Activated T-cell treated with anti-CD3 and anti-CD28 coated beads, Interleukin-2, amount 50 U/mL, for 72 hours (primary cell): ENCODE results near the gene ARSI. TPM values are rescaled to one million over a fixed set of nuclear protein-coding genes. Genes with fewer than 3 reads are reported as not detected.

Experiments
- ATAC-seq, 2 donors: fragments of 150-1000 bp; cut with Tn5 transposase; replicated peaks in 1 of 2; 2 replicates each; pipeline ENCODE4 v1.10.0; 2021; ENCODE audit warnings: moderate library complexity in 2 of 2, mild to moderate bottlenecking in 1 of 2
- DNase-seq, 2 donors: peaks; one replicate each; pipeline ENCODE4 v3.0.0; 2021 to 2022; ENCODE audit warnings: mixed read lengths in 1 of 2
- H3K27ac Mint-ChIP-seq: one replicate; pipeline ENCODE4 v1.8.0; 2022; ENCODE audit warnings: mild to moderate bottlenecking, moderate library complexity, mixed read lengths
- H3K27me3 Mint-ChIP-seq: one replicate; pipeline ENCODE4 v1.8.0; 2022; ENCODE audit warnings: low read depth, mixed read lengths
- H3K36me3 Mint-ChIP-seq, 2 donors: one replicate each; pipeline ENCODE4 v1.8.0; 2022; ENCODE audit warnings: mixed read lengths in 2 of 2, mild to moderate bottlenecking in 1 of 2; ENCODE audit not compliant: insufficient read depth in 2 of 2
- H3K4me1 Mint-ChIP-seq: one replicate; pipeline ENCODE4 v1.8.0; 2022; ENCODE audit warnings: low read depth, mixed read lengths
- H3K4me3 Mint-ChIP-seq, 2 donors: one replicate each; pipeline ENCODE4 v1.8.0; 2022; ENCODE audit warnings: mild to moderate bottlenecking in 2 of 2, mixed read lengths in 2 of 2, moderate library complexity in 2 of 2
- H3K9me3 Mint-ChIP-seq, 2 donors: one replicate each; pipeline ENCODE4 v1.8.0; 2022; ENCODE audit warnings: mixed read lengths in 2 of 2
- total RNA-seq, 2 donors: library from RNA; stranded (reverse); gene quantifications; one replicate each; pipeline ENCODE4 v1.2.3, GENCODE V29; 2022

ARSI gene
- total RNA-seq, 2 donors from 2014 or later = not detected

DNA sequence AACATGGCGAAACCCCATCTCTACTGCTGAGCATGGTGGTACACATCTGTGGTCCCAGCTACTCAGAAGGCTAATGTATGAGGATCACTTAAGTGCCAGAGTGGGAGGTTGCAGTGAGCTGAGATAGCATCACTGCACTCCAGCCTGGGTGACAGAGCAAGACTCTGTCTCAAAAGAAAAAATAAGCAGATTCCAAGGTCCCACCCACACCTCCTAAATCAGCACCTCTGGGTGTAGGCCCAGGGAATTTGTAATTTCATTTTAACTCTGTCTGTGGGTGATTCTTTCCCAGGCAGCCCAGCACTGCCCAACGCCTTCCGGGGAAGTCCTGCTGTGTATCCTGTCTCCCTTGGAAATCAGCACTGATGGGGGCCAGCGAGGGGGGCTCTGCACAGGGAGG lies 25.7 kb downstream of the ARSI start:
- peaks cover 9% of the 10 kb centered on the region for H3K27me3 Mint-ChIP-seq
- H3K4me3 Mint-ChIP-seq = no peak overlapping the region
- DNase-seq (no peak), ATAC-seq (no peak)
- H3K4me1 Mint-ChIP-seq = no peaks in the 10 kb centered on the region
- H3K9me3 Mint-ChIP-seq = no peaks in the 10 kb centered on the region
- H3K27ac Mint-ChIP-seq = no peak overlapping the region
- no peaks in the 10 kb centered on the region for H3K36me3 Mint-ChIP-seq

DNA sequence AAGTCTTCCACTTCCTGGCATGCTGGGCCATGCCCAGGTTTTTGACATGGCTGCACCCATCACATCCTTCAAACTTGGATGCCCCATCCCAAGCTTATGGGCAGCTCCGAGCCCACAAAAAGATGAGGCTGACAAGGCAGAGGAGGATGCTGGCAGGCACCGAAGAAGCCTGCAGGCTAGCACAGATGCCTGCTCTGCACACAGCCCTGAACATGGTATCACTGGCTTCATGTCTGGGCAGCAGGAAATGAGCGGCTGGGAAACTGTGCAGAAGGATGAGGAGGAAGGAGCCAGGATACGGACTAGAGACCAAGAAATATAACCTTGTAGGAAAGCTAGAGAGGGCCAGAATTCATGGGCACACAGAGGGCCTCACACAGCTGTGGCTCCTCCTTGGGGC lies 27.9 kb downstream of the ARSI start:
- Mint-ChIP-seq H3K4me3 (no peak overlapping the region), H3K9me3 (no peaks in the 10 kb centered on the region), H3K4me1 (no peaks in the 10 kb centered on the region), H3K27ac (no peak overlapping the region), H3K36me3 (no peaks in the 10 kb centered on the region), H3K27me3 (no peaks in the 10 kb centered on the region)
- ATAC-seq = no peak
- no peak for DNase-seq

DNA sequence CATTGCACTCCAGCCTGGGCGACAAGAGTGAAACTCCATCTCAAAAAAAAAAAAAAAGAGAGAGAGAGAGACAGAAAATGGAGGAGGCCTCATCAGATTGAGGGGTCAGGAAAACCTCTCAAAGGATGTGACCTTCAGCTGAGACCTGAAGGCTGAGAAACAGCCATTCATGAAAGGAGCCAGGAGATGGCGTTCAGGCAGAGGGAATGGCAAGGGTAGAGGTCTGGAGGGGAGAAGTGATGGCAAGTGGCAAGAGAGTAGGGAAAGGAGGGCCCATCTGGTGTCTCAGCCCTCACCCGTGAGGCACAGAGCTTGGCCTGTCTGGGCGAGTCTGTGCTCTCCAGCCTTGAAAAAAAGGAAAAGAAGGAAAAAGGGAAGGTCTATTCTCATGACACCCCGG lies 30.2 kb downstream of the ARSI start:
- DNase-seq = no peak
- H3K4me1 Mint-ChIP-seq = no peaks in the 10 kb centered on the region
- H3K9me3 Mint-ChIP-seq = no peaks in the 10 kb centered on the region
- H3K4me3 Mint-ChIP-seq = no peak overlapping the region
- H3K36me3 Mint-ChIP-seq = no peaks in the 10 kb centered on the region
- H3K27ac Mint-ChIP-seq = no peak overlapping the region
- ATAC-seq = peak in 1 of 2 donors; percentile 32
- no peaks in the 10 kb centered on the region for H3K27me3 Mint-ChIP-seq

DNA sequence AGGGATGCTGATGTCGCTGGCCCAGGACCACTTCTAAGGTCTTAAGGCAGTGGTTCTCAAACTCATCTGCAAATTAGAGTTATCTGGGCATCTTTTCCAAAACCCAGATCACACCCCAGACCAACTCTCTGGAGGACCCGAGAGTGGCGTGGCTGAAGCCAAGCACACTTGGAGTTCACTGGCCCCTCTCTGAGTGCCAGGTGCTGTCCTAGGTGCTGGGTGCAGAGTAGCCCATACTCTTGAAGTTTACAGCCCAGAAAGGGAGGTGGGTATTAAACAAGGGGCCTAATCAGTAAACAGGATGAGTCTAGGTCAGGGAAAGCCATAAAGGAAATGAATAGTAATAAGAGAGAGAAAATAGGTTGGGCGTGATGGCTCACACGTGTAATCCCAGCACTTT lies 30.8 kb downstream of the ARSI start:
- Mint-ChIP-seq H3K4me1 (no peaks in the 10 kb centered on the region), H3K4me3 (no peak overlapping the region), H3K27ac (no peak overlapping the region), H3K9me3 (no peaks in the 10 kb centered on the region), H3K27me3 (no peaks in the 10 kb centered on the region), H3K36me3 (no peaks in the 10 kb centered on the region)
- ATAC-seq (no peak), DNase-seq (no peak)

GRCh38 chr5:150271296-150271692 lies 31.4 kb downstream of the ARSI start:
- Mint-ChIP-seq H3K9me3 (no peaks in the 10 kb centered on the region), H3K27ac (no peak overlapping the region), H3K27me3 (no peaks in the 10 kb centered on the region), H3K4me3 (no peak overlapping the region), H3K36me3 (no peaks in the 10 kb centered on the region), H3K4me1 (no peaks in the 10 kb centered on the region)
- DNase-seq (no peak), ATAC-seq (no peak)

GRCh38 chr5:150270541-150271295 lies 32.0 kb downstream of the ARSI start:
- no peak for DNase-seq
- ATAC-seq = no peak
- H3K4me3 Mint-ChIP-seq = no peak overlapping the region
- H3K27ac Mint-ChIP-seq = no peak overlapping the region
- H3K36me3 Mint-ChIP-seq = no peaks in the 10 kb centered on the region
- H3K27me3 Mint-ChIP-seq = no peaks in the 10 kb centered on the region
- H3K9me3 Mint-ChIP-seq = no peaks in the 10 kb centered on the region
- H3K4me1 Mint-ChIP-seq = no peaks in the 10 kb centered on the region

DNA sequence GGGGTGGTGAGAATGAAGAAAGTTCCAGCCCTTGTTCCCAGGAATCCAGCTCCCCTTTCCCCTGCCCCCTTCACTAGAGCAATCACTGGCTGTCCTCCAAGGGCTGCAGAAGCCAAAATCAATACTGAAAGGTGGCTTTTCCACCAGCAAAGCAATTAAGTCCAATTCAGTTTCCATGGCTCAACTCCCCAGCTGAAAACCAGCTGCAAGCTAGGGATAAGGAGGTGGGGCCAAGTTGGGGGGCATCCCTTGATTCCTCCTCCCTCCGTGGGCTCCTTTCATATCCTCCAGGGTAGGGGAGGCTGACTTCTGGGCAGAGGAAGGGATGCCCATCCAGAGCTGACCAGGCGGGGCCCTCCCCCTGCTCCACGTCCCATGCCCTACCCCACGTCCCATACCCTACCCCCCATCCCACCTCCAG lies 35.8 kb downstream of the ARSI start:
- Mint-ChIP-seq H3K36me3 (no peaks in the 10 kb centered on the region), H3K27me3 (peaks cover 6% of the 10 kb centered on the region), H3K9me3 (no peaks in the 10 kb centered on the region), H3K4me1 (no peaks in the 10 kb centered on the region), H3K27ac (no peak overlapping the region), H3K4me3 (no peak overlapping the region)
- ATAC-seq (no peak), DNase-seq (no peak)

DNA sequence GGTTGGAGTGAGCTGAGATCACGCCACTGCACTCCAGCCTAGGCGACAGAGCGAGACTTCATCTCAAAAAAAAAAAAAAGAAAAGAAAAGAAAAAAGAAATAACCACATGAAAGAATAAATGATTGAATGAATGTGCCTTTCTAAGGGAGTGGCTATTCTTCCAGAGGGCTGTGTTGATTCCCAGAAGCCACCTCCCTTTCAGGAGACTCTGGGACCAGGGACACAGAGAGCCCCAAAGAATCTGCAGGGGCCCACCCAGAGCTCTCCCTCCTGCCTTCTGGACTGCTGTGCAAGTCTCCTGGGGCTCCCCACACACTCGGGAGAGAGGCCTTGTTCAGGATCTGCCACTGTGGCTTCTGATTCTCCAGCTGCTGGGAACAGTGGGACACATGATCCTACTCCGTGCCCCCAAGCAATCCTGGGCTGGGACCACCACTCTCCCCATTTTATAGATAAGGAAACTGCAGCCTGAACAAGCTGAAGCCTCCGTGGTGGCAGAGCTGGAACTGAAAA lies 36.8 kb downstream of the ARSI start:
- peaks cover 6% of the 10 kb centered on the region for H3K27me3 Mint-ChIP-seq
- no peak for ATAC-seq
- H3K9me3 Mint-ChIP-seq = no peaks in the 10 kb centered on the region
- H3K36me3 Mint-ChIP-seq = no peaks in the 10 kb centered on the region
- no peak for DNase-seq
- no peak overlapping the region for H3K27ac Mint-ChIP-seq
- no peaks in the 10 kb centered on the region for H3K4me1 Mint-ChIP-seq
- H3K4me3 Mint-ChIP-seq = no peak overlapping the region

DNA sequence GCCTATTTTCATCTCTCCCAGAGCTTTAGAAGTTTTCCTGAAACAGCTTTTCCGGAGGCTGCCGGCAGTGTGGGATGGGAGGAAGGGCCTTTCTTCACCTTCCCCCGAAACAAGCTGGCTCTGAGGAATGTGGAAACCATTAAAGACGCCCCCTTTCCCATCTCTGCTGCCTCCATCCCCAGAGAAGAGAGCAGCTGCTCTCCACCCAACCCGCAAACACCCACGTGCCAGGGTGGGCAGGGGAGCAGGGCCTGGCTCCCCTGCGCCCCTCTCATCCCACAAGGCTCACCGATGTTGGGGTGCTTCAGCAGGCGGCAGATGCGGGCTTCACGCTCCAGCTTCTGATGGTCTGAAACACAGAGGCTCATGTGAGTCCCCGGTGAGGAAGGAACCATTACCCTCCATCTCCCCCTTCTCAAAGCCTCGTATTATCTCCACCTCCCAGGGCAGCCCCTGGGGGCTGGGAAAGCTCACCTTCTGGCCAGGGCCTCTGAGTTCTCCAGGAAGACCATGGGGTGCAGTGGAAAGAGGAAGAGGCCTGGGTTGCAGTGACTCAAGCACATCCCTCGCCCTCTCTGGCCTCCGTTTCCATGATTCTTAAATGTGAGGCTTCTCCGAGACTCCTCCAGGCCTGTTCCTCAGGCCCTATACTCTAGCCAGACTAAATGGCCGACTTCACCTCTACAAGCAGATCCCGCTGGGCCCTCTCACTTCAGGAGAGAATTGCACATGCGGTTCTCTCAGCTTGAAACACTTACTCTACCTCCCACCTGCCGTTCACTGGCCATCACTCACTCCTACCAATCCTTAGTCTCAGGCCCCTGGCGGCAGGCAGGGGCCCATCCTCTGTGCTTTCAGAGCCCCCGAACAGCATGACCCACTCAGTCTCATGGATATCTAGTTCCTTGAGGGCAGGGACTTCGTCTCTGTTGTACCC lies 37.8 kb downstream of the ARSI start:
- no peaks in the 10 kb centered on the region for H3K9me3 Mint-ChIP-seq
- no peak for ATAC-seq
- no peak for DNase-seq
- H3K36me3 Mint-ChIP-seq = no peaks in the 10 kb centered on the region
- H3K27me3 Mint-ChIP-seq = peaks cover 6% of the 10 kb centered on the region
- H3K4me3 Mint-ChIP-seq = no peak overlapping the region
- no peaks in the 10 kb centered on the region for H3K4me1 Mint-ChIP-seq
- H3K27ac Mint-ChIP-seq = no peak overlapping the region

DNA sequence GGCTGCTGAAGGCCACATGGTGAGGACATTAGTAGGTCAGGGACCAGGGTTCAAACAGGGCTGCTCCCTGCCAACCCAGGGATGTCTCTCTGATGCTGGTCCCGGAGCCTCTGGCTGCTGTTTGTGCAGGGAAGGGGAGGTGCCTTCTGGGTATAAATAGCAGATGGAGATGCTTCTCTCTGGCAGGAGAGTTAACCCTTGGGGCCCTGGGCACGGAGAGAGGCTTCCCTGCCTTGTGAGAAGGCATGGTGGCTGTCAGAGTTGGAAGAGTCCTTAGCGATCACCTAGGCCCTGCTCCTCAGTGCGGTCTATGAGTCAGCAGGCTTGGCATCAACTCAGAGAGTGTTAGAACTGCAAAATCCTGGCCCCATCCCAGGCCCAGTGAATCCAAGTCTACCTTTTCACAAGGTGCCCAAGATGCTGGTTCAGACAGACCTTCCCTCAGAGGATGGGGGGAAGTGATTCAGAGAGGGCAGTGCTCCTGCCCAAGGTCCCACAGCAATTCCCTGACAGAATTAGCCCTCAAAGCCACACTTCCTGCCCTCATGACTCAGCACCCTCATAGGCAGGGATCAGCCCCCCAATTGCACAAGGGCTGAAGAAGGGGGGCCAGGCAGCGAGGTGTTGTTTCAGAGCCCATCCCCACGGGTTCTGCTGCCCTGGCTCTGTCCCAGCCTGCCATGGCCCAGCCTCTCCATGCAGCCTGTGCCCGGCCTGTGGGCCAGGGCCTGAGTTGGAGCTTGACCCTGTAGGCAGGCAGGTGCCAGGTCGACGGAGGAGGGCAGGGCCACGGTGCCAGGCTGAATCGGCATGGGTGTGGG lies 38.7 kb downstream of the ARSI start:
- no peak for DNase-seq
- Mint-ChIP-seq H3K27me3 (peaks cover 6% of the 10 kb centered on the region), H3K9me3 (no peaks in the 10 kb centered on the region), H3K4me1 (no peaks in the 10 kb centered on the region), H3K36me3 (no peaks in the 10 kb centered on the region), H3K27ac (no peak overlapping the region), H3K4me3 (no peak overlapping the region)
- ATAC-seq = no peak

GRCh38 chr5:150263375-150263775 lies 39.3 kb downstream of the ARSI start:
- no peak for ATAC-seq
- Mint-ChIP-seq H3K36me3 (no peaks in the 10 kb centered on the region), H3K4me3 (no peak overlapping the region), H3K4me1 (no peaks in the 10 kb centered on the region), H3K27me3 (peaks cover 6% of the 10 kb centered on the region), H3K9me3 (no peaks in the 10 kb centered on the region), H3K27ac (no peak overlapping the region)
- no peak for DNase-seq

DNA sequence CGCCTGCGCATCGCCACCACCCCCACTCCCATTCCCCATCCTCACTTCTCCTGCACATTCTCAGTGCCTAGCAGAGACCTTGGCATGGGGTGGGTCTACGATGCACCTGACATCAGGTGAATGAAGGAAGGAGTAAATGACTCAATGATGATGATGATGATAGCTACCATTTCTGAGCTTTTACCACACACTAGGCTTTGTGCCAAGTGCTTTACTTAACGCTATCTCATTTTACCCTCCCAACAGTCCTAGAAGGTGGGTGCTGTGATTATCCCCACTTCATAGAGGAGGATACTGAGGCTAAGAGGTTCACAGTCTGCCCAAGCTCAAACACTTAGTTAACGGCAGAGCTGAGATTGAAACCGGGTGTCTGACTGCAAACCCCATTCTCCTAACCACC lies 40.2 kb downstream of the ARSI start:
- H3K27me3 Mint-ChIP-seq = peaks cover 6% of the 10 kb centered on the region
- no peaks in the 10 kb centered on the region for H3K4me1 Mint-ChIP-seq
- no peaks in the 10 kb centered on the region for H3K36me3 Mint-ChIP-seq
- ATAC-seq (no peak), DNase-seq (no peak)
- no peak overlapping the region for H3K27ac Mint-ChIP-seq
- no peak overlapping the region for H3K4me3 Mint-ChIP-seq
- no peaks in the 10 kb centered on the region for H3K9me3 Mint-ChIP-seq

DNA sequence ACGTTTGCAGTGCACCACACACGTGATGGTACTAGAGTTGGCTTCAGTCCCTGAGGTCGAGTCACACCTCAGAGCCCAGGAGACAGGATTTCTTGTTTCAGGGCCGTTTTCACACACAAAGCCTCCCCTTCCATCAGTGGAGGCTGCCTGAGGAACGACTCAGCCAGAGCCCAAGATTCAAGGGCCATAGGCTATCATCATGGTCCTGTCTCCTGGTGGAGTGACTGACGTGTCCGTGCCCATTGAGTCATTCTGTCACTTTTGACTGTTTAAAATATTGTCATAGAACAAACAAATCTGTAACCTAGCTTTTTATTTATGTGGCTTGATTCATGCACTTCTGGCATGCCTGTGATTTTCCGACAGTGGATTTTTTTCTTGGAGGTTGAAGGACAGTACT lies 41.5 kb downstream of the ARSI start:
- H3K36me3 Mint-ChIP-seq = no peaks in the 10 kb centered on the region
- DNase-seq = no peak
- peaks cover 6% of the 10 kb centered on the region for H3K27me3 Mint-ChIP-seq
- ATAC-seq = peak in 1 of 2 donors; percentile 38
- H3K9me3 Mint-ChIP-seq = no peaks in the 10 kb centered on the region
- no peak overlapping the region for H3K4me3 Mint-ChIP-seq
- H3K4me1 Mint-ChIP-seq = no peaks in the 10 kb centered on the region
- H3K27ac Mint-ChIP-seq = no peak overlapping the region
